Measurements from ENCODE around the gene FCHSD2.

DNA sequence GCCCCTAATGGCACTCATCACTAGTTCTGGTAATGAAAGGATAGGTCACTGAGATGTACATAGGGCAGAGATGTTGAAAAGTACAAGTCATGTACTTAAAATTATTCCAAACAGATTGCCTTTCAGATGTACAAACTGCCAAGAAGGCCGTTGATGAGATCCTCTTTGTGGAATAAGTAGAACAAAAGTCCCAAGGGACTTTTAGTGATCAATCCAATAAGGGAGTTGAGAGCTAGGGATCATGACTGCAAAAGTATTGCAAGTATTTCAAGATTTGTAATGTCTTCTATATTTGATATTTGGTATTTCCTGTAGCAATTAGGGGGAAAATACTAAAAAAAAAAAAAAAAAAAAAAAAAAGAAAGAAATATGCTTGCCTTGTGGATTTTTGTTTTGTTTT is 245.7 kb downstream of the FCHSD2 start:
- TF ChIP-seq CTCF (IDR thresholded peaks at IDR 0.05; ENCODE audit: insufficient read depth, low read depth, low read length): no peak
- TF ChIP-seq EZH2 (IDR thresholded peaks at IDR 0.05; ENCODE audit: insufficient read depth, low read length): no peak

All from astrocyte (in vitro differentiated cells and primary cell).